HCEC 1CT (cell line): ENCODE measurements around the gene SLC12A2.

Experiments
- DNase-seq: peaks from one replicate; pipeline ENCODE4 v3.0.0-alpha.2; 2017

SLC12A2 gene

DNA sequence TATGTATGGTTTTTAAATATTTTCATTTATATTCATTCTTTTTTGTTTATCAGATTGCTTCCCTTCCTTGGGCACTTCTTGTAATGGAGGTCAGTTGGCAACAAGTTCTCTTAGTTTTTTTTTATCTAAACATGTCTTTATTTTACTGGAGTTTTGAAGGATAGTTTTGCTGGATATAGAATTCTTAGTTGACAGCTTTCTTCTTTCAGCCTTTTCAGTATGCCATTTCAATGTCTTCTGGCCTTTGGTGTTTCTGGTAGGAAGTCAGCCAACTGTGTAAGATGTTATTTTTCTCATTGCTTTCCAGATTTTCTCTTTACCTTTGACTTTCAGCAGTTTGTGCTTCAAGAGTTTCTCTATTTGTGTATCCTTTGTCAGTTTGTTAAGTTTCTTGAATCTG, 14.2 kb downstream of the SLC12A2 start:
- DNase-seq, result no peak

- no peak for DNase-seq
Observed at GRCh38 chr5:128099944-128100343, 16.4 kb downstream of the SLC12A2 start.

- no peak for DNase-seq
Observed at GRCh38 chr5:128100860-128101557, 17.4 kb downstream of the SLC12A2 start.

DNA sequence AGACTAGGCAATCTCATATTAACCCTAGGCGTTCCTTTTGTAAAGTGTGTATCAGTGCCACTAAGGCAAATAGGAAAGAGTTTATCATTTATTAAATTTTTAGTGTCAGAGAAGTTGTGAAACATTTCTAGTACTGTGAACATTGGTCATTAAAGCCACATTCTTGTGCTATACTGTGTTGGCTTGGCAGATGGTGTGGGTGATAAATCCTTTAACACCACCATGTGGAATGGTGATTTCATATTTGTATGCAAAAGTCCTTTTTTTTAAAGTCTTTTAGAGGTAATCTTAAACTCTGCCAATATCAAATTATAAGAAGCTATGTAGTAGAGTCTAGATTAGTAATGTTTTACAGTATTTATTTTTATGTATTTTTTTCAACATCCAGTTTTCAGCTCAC, 18.1 kb downstream of the SLC12A2 start:
- peak; percentile 34 for DNase-seq

DNA sequence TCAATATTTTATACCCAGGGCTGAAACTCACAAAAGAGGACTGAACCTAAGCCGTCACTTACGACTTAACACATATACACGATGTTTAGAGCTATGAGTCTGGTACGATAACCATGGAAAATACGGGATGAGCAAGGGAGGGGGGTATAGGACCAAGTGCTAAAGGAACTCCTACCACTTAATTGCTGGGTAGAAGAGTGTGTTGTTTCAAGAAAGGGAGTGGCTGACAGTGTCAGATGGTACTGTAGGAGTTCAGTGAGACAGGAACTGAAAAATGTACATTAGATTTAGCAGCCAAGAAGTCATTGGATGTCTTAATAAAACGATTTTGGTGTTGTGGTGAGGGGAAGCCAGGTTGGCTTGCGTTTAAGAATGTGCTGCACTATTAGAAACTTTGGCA, 21.6 kb downstream of the SLC12A2 start:
- no peak for DNase-seq

DNA sequence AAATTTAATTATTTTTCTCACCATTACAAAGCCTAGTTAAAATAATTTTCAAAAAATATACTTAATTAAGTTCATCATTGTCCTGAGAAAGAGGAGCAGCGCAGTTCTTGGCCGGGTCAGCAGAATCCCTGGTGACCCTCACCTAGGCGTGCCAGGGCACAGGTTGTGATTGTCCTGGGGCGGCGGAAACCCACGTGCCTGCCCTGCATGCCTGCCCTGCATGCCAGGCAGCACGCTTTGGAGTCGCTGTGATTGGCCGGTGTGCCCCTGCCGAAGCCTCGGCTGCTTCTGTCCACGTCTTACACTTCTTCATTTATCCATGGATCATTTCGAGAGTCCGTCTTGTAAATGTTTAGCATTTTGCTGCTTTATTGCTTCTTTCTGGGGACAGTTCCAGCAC, 25.6 kb downstream of the SLC12A2 start:
- no peak for DNase-seq

DNA sequence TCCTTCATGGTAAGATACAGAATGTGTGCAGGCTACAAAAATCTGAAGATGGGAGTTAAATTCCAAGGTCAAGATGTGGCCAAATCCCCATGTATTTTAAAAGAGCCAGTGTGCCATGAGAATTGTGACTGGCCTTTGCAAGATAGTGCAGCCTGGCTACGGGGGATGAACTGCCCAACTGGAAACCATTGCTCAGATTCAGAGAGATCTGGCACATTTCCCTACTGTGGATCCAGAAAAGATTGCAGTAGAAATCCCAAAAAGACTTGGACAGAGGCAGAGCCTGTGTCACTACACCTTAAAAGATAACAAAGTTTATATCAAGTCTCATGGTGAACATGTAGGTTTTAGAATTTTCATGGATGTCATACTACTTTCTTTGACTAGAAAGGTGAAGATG, 26.2 kb downstream of the SLC12A2 start:
- no peak for DNase-seq

GRCh38 chr5:128111818-128112448, 28.4 kb downstream of the SLC12A2 start:
- DNase-seq, result peak; percentile 34

DNA sequence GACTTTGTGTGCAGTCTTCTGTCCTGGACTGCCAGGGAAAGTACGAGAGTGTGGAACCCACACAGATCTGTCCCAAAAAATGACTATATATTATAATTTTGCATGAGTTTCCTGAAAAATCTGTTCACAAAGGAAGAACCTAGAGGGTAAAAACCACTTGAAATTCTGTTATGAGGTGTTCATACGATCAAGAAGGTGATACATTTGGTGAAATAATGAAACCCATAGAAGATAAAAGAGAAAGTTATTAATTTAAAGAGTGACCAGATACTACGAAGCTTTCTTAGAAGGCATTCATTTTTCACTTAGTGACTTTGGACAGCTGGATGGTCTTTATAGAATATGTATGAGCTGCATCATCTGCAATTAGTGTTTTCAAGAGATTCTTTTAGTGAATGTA, 32.9 kb downstream of the SLC12A2 start:
- DNase-seq, result no peak

DNA sequence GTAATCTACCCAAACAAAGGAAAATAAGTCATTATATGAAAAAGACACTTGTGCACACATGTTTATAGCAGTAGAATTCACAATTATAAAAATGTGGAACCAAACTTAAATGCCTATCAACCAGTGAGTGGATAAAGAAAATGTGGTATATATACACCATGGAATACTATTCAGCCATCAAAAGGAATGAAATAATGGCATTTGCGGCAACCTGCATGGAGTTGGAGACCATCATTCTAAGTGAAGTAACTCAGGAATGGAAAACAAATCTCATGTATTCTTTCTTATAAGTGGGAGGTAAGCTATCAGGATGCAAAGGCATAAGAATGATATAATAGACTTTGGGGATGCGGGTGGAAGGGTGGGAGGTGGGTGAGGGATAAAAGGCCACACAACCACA, 34.6 kb downstream of the SLC12A2 start:
- no peak for DNase-seq

GRCh38 chr5:128121651-128122050, 38.1 kb downstream of the SLC12A2 start:
- no peak for DNase-seq

DNA sequence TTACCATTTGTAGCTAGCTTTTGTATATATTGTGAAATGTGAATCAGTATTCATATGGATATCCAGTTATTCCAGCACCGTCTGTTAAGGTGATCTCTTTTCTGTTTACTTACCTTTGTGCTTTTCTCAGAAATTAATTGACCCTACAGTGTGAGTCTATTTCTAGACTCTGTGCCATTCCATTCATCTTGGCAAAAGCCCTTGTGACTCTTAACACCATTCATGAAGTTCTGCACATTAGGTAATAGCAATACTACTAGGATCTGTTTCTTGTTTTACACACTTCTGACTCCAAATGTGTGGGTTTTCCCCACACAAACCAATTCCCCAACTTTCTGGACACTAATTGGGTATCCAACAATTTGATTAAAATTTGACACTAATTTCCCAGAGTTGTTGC, 40.4 kb downstream of the SLC12A2 start:
- DNase-seq, result no peak

GRCh38 chr5:128126241-128126640, 42.7 kb downstream of the SLC12A2 start:
- DNase-seq, result no peak

DNA sequence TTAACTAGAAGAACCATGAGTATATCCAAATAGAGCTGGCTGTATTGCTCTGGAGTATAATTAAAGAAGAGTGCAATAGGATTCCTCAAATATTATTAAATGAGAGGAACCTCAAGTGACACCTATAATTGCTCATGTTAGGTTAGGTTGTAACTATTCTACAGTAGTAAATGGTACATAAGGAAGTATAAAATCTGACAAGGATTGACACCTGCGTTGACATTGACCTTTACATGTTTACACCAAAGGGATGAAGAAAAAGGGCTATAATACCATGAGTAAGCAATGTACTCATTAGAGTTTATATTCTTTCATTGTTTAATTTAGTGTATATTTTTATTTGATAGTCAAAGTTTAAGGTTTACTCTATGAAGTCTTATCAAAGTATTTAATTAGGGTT, 48.9 kb downstream of the SLC12A2 start:
- DNase-seq, result no peak

DNA sequence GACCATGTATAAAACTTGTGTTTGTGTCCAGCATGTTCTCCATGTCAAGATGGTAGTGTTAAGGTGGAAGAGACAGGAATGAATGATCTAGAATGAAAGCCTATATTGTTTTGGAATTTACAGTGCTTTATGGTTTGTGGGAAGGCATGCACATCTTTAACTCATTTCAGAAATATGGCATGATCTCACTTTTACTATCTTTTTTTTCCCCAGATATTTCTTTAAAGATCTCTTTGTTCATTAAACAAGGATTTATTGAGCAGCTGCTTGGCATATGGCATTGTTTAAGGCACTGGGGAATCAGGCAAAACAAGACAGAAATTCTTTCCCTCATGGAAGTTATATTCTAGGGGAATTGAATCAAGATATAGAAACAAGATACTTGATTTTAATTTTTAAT, 51.7 kb downstream of the SLC12A2 start:
- DNase-seq, result no peak

GRCh38 chr5:128143911-128144310, 60.3 kb downstream of the SLC12A2 start:
- DNase-seq, result no peak

DNA sequence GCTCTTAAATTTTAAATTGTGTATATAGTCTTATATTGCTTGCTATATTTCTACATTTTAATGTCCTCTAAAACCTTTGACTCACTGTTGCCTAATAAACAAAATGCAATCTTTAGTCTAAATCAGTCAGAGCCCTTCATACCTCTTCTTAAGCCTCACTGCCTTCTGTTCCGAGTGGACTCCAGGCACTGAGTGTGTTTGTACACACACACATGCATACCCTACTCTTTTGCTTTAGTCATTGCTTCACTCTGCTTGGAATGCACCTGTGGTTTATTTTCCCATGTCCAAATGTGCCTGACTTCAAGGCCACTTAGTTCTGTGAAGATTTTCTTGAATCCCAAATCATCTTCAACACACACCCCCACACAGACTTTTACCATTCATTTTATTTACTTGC, 60.9 kb downstream of the SLC12A2 start:
- peak; percentile 29 for DNase-seq

DNA sequence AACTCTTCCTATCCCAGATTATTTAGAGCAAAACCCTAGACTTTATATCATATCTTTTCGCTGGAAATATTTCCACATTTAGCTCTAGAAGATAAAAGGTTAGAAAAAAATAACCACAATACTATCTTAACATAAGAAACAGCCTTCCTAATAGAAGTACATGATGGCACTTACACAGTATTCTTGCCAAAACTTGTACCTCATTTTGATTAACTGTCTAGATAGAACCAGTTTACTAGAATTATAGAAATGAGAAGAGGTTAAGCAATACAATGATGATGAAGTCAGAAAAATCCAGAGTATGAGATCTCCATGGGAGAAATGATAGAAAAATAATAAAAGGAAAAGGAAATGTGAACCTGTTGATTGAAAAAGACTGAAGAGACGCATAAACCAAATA, 63.1 kb downstream of the SLC12A2 start:
- no peak for DNase-seq

GRCh38 chr5:128154943-128155342, 71.4 kb downstream of the SLC12A2 start:
- DNase-seq, result peak; percentile 77

DNA sequence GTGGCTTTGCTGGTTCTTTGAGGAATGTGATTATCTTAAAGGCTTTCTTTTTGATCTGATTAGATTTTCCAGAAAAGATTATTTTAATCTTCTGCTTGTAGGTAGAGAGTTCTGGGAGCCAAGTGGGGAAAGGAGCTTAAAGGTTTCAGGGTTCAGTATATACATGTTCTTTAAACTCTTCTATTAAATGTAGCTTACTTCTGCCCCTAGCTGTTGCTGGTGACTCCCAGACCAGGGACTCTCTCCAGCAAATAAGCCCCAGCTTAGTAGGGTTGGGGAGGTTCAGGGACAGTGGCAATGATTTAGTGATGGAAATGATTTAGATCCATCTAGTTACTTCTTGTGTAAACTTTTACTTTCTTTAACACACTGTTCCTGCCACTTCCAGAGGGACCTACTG, 72.2 kb downstream of the SLC12A2 start:
- peak; percentile 15 for DNase-seq

DNA sequence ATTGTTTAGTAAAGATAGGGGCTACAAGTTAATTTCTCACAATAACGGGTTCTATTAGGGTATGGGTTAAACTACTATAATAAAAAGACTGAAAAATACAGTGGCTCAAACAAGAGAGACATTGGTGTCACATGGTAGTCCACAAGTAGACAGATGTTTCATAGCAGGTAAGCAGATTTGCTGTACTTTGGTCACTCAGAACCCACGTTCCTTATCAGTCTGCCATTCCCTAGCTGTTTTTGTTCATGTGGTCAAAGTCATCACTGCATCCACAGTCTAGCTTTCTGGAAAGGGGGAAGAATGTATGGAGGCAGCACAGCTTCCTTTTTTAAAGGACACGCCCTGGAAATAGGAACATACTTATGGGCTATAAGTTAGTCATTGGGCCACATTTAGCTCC, 73.0 kb downstream of the SLC12A2 start:
- no peak for DNase-seq

GRCh38 chr5:128158342-128158741, 74.8 kb downstream of the SLC12A2 start:
- DNase-seq, result no peak

DNA sequence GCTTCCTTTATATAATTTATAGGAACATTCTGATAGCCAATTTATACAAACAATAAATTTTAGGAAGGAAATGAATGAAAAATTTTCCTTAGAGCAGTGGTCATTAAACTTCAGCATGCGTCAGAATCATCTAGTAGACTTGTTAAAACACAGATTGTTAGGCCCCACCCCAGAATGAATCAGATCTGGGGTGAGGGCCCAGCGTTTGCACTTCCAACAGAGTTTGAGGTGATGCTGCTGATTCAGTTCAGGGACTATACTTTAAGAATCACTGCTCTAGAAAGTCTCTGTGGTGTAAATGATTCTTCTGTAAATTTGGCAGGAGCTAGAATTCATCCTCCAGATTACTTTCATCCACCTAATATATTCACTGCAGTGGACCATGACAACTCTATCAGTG, 80.4 kb downstream of the SLC12A2 start:
- DNase-seq, result peak; percentile 63

DNA sequence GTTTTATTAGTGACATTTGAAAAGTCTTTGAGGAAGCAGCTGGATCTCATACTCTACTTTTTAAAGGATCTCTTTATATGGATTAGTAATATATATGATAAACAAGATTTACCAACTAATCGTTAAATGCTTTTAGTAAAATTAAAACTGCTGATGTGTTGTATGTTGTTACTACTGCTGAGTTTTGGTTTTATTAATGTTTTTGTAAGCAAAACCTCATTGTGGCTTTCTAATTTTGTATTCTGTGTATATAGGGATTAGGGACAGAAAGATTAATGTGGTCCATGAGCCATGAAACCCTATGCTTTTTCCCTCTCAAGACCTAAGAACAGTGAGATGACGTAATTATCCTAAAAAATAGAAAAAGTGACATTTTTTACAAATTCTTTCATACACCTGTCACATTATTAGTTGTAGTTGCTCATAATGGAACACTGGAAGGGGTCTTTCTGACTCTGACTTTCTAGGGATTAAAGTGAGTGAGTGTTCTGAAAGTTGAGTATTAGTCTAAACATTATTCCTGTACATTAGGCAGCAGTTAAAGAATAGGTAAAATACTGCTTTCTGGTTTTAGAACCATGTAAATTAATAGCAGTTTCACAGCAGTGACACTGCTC, 85.9 kb downstream of the SLC12A2 start:
- DNase-seq, result no peak

DNA sequence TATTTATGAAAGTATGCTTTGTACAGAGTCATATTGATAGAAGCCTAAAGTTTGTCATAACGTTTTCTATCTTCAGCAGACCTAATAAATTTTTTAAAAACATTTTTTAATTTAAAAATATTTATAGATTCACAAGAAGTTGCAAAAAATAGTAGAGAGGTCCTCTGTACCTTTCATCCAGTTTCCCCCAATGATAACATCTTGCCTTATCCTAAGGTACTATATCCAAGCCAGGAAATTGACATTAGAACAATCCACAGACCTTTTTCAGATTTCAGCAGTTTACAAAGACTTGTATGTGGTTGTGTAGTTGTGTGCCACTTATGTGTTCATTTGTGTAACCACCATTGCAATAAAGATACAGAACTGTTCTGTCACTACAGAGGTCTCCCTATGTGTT, 88.5 kb downstream of the SLC12A2 start:
- no peak for DNase-seq
